Trophoblast cell (in vitro differentiated cells and primary cell): ENCODE measurements around the gene IDS.

ENCODE experiments used
- DNase-seq, 2 donors: peaks; one replicate each; pipeline ENCODE4 v3.0.0-alpha.2; 2016
- H2AFZ ChIP-seq: 2 replicates; pipeline ENCODE4 v1.6.1; 2013; ENCODE audit warnings: low read length, moderate library complexity, mild to moderate bottlenecking; ENCODE audit not compliant: insufficient read depth, poor library complexity
- H2AK5ac ChIP-seq: 2 replicates; pipeline ENCODE4 v1.6.1; 2013; ENCODE audit warnings: mild to moderate bottlenecking, low read length
- H2BK120ac ChIP-seq: 2 replicates; pipeline ENCODE4 v1.6.1; 2013; ENCODE audit warnings: low read length, mild to moderate bottlenecking, moderate library complexity; ENCODE audit not compliant: insufficient read depth, poor library complexity
- H2BK12ac ChIP-seq: 2 replicates; pipeline ENCODE4 v1.6.1; 2013; ENCODE audit warnings: mild to moderate bottlenecking, low read length, moderate library complexity
- H2BK5ac ChIP-seq: 2 replicates; pipeline ENCODE4 v1.6.1; 2013; ENCODE audit warnings: low read length, low read depth, moderate library complexity, mild to moderate bottlenecking; ENCODE audit not compliant: poor library complexity
- H3K14ac ChIP-seq: 2 replicates; pipeline ENCODE4 v1.6.1; 2013; ENCODE audit warnings: mild to moderate bottlenecking, low read length
- H3K18ac ChIP-seq: 2 replicates; pipeline ENCODE4 v1.6.1; 2013; ENCODE audit warnings: mild to moderate bottlenecking, low read length
- H3K23ac ChIP-seq: 2 replicates; pipeline ENCODE4 v1.6.1; 2013; ENCODE audit warnings: low read length
- H3K27ac ChIP-seq: 2 replicates; pipeline ENCODE4 v1.5.1; 2013; ENCODE audit warnings: low read depth, mild to moderate bottlenecking, inconsistent platforms, low read length, moderate library complexity
- H3K27me3 ChIP-seq: 2 replicates; pipeline ENCODE4 v1.6.1; 2013; ENCODE audit warnings: inconsistent platforms, mild to moderate bottlenecking, low read length, moderate library complexity; ENCODE audit not compliant: insufficient read depth
- H3K36me3 ChIP-seq, 2 experiments: 1 replicate in 1 of 2; 2 replicates in 1 of 2; pipeline ENCODE4 v1.6.1; 2013; ENCODE audit warnings: low read length in 2 of 2, mild to moderate bottlenecking in 2 of 2, moderate library complexity in 1 of 2; ENCODE audit not compliant: insufficient read depth in 2 of 2, control insufficient read depth in 1 of 2
- H3K4ac ChIP-seq: 2 replicates; pipeline ENCODE4 v1.6.1; 2013; ENCODE audit warnings: low read depth, mild to moderate bottlenecking, low read length, moderate library complexity
- H3K4me1 ChIP-seq, 2 experiments: 1 replicate in 1 of 2; 2 replicates in 1 of 2; pipeline ENCODE4 v1.6.1; 2013; ENCODE audit warnings: low read length in 2 of 2, mild to moderate bottlenecking in 2 of 2, moderate library complexity in 1 of 2; ENCODE audit not compliant: insufficient read depth in 2 of 2, control insufficient read depth in 1 of 2
- H3K4me2 ChIP-seq: 2 replicates; pipeline ENCODE4 v1.6.1; 2013; ENCODE audit warnings: inconsistent platforms, mild to moderate bottlenecking, low read length, moderate library complexity
- H3K4me3 ChIP-seq: 2 replicates; pipeline ENCODE4 v1.5.1; 2013; ENCODE audit warnings: mild to moderate bottlenecking, low read depth, low read length, inconsistent platforms
- H3K79me1 ChIP-seq: one replicate; pipeline ENCODE4 v1.6.1; 2013; ENCODE audit warnings: low read length
- H3K79me2 ChIP-seq: 2 replicates; pipeline ENCODE4 v1.6.1; 2013; ENCODE audit warnings: low read length, mild to moderate bottlenecking; ENCODE audit not compliant: control insufficient read depth, insufficient read depth, poor library complexity
- H3K9ac ChIP-seq: 2 replicates; pipeline ENCODE4 v1.6.1; 2013; ENCODE audit warnings: mild to moderate bottlenecking, low read length
- H3K9me3 ChIP-seq: 2 replicates; pipeline ENCODE4 v1.6.1; 2013; ENCODE audit warnings: low read depth, mild to moderate bottlenecking, control low read depth, inconsistent platforms, low read length; ENCODE audit not compliant: insufficient read depth
- H4K12ac ChIP-seq: 2 replicates; pipeline ENCODE4 v1.6.1; 2013; ENCODE audit warnings: low read depth, mild to moderate bottlenecking, low read length, moderate library complexity
- H4K8ac ChIP-seq: 2 replicates; pipeline ENCODE4 v1.6.1; 2013; ENCODE audit warnings: low read depth, mild to moderate bottlenecking, low read length, moderate library complexity
- H4K91ac ChIP-seq: one replicate; pipeline ENCODE4 v1.6.1; 2013; ENCODE audit warnings: low read depth, mild to moderate bottlenecking, low read length, moderate library complexity
- WGBS: extraction: QIAGEN DNeasy Blood & Tissue Kit; methylation state at CpG from one replicate; pipeline ENCODE4 v1.1.7; 2013; ENCODE audit warnings: missing lambda C conversion rate; ENCODE audit not compliant: insufficient read length, insufficient coverage; ENCODE audit errors: extremely low coverage; 5-methylcytosine and 5-hydroxymethylcytosine counted together

IDS gene

GRCh38 chrX:149453906-149454822 is 50.9 kb downstream of the IDS start:
- H2BK12ac ChIP-seq = no peak overlapping the region
- H2AK5ac ChIP-seq = no peak overlapping the region
- no CpG with 5 or more reads among the region's 6 CpGs for WGBS

DNA sequence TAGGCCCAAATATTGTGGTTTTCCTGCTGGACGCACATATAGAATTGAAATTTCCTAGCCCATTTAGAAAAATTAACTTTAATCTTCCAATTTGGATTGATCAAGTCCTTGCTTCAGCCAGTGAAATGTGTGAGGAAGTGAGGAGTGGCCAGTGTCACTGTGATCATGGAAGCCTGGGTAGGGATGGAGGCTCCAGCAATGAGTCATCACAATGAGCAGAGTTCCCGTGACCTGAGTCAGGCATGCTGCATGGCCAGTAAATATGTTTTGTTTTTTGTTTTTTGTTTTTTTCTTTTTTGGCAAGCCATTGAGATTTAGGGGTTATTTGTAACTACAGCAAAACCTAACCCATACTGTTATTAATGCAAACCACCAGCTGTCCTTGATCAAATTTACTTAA is 52.1 kb downstream of the IDS start:
- no peak overlapping the region for H3K4me2 ChIP-seq
- no peak overlapping the region for H2BK5ac ChIP-seq
- WGBS = no CpG with 5 or more reads among the region's 2 CpGs
- no peak overlapping the region for H3K27ac ChIP-seq
- H3K79me2 ChIP-seq = no peaks in the 10 kb centered on the region
- H4K8ac ChIP-seq = no peak overlapping the region
- no peaks in the 10 kb centered on the region for H3K4me1 ChIP-seq
- no peaks in the 10 kb centered on the region for H3K9me3 ChIP-seq
- no peak overlapping the region for H4K12ac ChIP-seq
- no peaks in the 10 kb centered on the region for H3K36me3 ChIP-seq
- no peak overlapping the region for H4K91ac ChIP-seq
- H3K4ac ChIP-seq = no peak overlapping the region
- no peaks in the 10 kb centered on the region for H3K79me1 ChIP-seq
- H3K18ac ChIP-seq = no peak overlapping the region
- no peak overlapping the region for H2AK5ac ChIP-seq
- no peak overlapping the region for H3K14ac ChIP-seq
- H3K27me3 ChIP-seq = no peaks in the 10 kb centered on the region
- no peak overlapping the region for H2AFZ ChIP-seq
- H2BK120ac ChIP-seq = no peak overlapping the region
- H3K4me3 ChIP-seq = no peak overlapping the region
- no peak overlapping the region for H3K9ac ChIP-seq
- DNase-seq = peak; percentile 36 to 59
- no peak overlapping the region for H2BK12ac ChIP-seq
- H3K23ac ChIP-seq = no peak overlapping the region

More at GRCh38 chrX:149453906-149454822, 50.9 kb downstream of the IDS start:
- H2AFZ ChIP-seq = no peak overlapping the region
- H3K4me3 ChIP-seq = no peak overlapping the region
- no peak overlapping the region for H4K12ac ChIP-seq
- no peak overlapping the region for H3K18ac ChIP-seq
- DNase-seq = no peak
- H4K8ac ChIP-seq = no peak overlapping the region
- no peak overlapping the region for H3K23ac ChIP-seq
- no peak overlapping the region for H3K4me2 ChIP-seq
- no peak overlapping the region for H4K91ac ChIP-seq
- no peaks in the 10 kb centered on the region for H3K79me2 ChIP-seq
- H3K27me3 ChIP-seq = no peaks in the 10 kb centered on the region
- H3K79me1 ChIP-seq = no peaks in the 10 kb centered on the region
- no peak overlapping the region for H2BK120ac ChIP-seq
- H3K27ac ChIP-seq = no peak overlapping the region
- no peak overlapping the region for H2BK5ac ChIP-seq
- no peak overlapping the region for H3K4ac ChIP-seq
- H3K14ac ChIP-seq = no peak overlapping the region
- no peaks in the 10 kb centered on the region for H3K9me3 ChIP-seq
- no peaks in the 10 kb centered on the region for H3K4me1 ChIP-seq
- H3K36me3 ChIP-seq = no peaks in the 10 kb centered on the region
- no peak overlapping the region for H3K9ac ChIP-seq

DNA sequence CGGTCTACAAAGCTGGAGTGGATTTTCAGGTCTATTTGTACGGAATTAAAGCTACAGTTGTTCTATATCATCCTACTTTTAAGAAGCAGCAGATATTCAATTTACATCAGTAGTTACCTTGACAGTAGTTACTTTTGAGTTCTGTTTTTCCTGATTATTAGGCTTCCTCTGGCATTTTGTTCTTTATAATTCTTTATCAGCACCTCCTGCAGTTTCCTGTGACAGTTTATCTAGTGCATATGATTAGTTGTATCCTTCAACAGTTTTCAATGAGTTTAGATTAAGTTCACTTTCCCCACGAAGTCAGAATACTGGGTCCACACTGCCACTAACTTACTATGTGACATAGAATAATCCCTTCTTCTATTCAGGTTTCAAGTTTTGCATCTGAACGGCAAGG is 71.7 kb downstream of the IDS start:
- no peak overlapping the region for H3K4me2 ChIP-seq
- no peak overlapping the region for H3K27ac ChIP-seq
- H2AK5ac ChIP-seq = no peak overlapping the region
- no peak overlapping the region for H3K18ac ChIP-seq
- H2BK5ac ChIP-seq = no peak overlapping the region
- no peaks in the 10 kb centered on the region for H3K4me1 ChIP-seq
- H3K9ac ChIP-seq = no peak overlapping the region
- H4K8ac ChIP-seq = no peak overlapping the region
- no peak overlapping the region for H2AFZ ChIP-seq
- H3K79me2 ChIP-seq = no peaks in the 10 kb centered on the region
- no peaks in the 10 kb centered on the region for H3K9me3 ChIP-seq
- no peaks in the 10 kb centered on the region for H3K36me3 ChIP-seq
- no peak overlapping the region for H3K4ac ChIP-seq
- no peak overlapping the region for H2BK120ac ChIP-seq
- no peak overlapping the region for H3K14ac ChIP-seq
- H4K12ac ChIP-seq = no peak overlapping the region
- H3K79me1 ChIP-seq = no peaks in the 10 kb centered on the region
- DNase-seq = no peak
- no peak overlapping the region for H4K91ac ChIP-seq
- WGBS = no CpG with 5 or more reads among the region's 4 CpGs
- H3K23ac ChIP-seq = no peak overlapping the region
- H3K4me3 ChIP-seq = no peak overlapping the region
- no peak overlapping the region for H2BK12ac ChIP-seq
- no peaks in the 10 kb centered on the region for H3K27me3 ChIP-seq

GRCh38 chrX:149433051-149433450 is 72.1 kb downstream of the IDS start:
- H2BK12ac ChIP-seq = no peak overlapping the region
- no peak overlapping the region for H4K8ac ChIP-seq
- no peak overlapping the region for H2BK120ac ChIP-seq
- H4K12ac ChIP-seq = no peak overlapping the region
- H3K27me3 ChIP-seq = no peaks in the 10 kb centered on the region
- no peak overlapping the region for H2AK5ac ChIP-seq
- no peaks in the 10 kb centered on the region for H3K9me3 ChIP-seq
- H4K91ac ChIP-seq = no peak overlapping the region
- no peak overlapping the region for H3K14ac ChIP-seq
- H3K23ac ChIP-seq = no peak overlapping the region
- no peak overlapping the region for H3K18ac ChIP-seq
- no peaks in the 10 kb centered on the region for H3K79me1 ChIP-seq
- no peak overlapping the region for H3K4me3 ChIP-seq
- no peak overlapping the region for H3K4me2 ChIP-seq
- no peaks in the 10 kb centered on the region for H3K4me1 ChIP-seq
- H2BK5ac ChIP-seq = no peak overlapping the region
- no CpG with 5 or more reads among the region's 4 CpGs for WGBS
- H2AFZ ChIP-seq = no peak overlapping the region
- H3K36me3 ChIP-seq = no peaks in the 10 kb centered on the region
- H3K9ac ChIP-seq = no peak overlapping the region
- DNase-seq = no peak
- no peaks in the 10 kb centered on the region for H3K79me2 ChIP-seq
- no peak overlapping the region for H3K4ac ChIP-seq
- H3K27ac ChIP-seq = no peak overlapping the region
